ENCODE results near the gene KIF6. TPM values are rescaled to one million over a fixed set of nuclear protein-coding genes. Genes with fewer than 3 reads are reported as not detected.

KIF6 gene
- polyA plus RNA-seq, 2 of the 4 experiments (the other 2 are of a cell fraction), result 0.05 to 0.39 TPM

DNA sequence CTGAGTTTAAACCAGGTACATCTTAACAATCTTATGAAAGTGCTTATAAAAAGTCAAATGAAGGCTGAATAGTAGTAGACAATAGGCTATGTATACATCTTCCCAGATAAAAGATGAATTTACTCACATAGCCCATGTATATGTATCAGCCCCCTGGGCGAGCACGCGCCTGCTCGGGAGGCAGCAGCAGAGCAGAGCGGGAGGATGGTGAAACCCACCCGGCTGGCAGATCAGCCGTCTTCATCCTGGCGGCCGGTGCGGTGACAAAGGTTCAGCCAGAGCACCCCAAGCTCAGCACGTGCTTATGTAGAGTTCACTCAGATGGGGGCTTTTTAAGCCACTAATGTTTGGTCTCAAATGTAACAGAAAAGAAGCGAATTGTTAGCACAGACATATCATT is 184.8 kb downstream of the KIF6 start:
- ChIA-PET POLR2A (no interaction called here), CTCF (no interaction called here)
- H3K27ac ChIP-seq, result no peak overlapping the region
- DNase-seq (ENCODE audit: low read depth in 1 of 2, low spot score in 1 of 2) (no peak), ATAC-seq (no peak), FAIRE-seq (no peak)
- H3K4me3 ChIP-seq, result no peak overlapping the region
- H3K4me1 ChIP-seq, result no peaks in the 10 kb centered on the region
- H3K9me3 ChIP-seq, result no peaks in the 10 kb centered on the region
- 73% methylated on average over 12 of the region's 12 CpGs for WGBS (ENCODE audit: missing lambda C conversion rate)
- TF ChIP-seq, protein P1, sequence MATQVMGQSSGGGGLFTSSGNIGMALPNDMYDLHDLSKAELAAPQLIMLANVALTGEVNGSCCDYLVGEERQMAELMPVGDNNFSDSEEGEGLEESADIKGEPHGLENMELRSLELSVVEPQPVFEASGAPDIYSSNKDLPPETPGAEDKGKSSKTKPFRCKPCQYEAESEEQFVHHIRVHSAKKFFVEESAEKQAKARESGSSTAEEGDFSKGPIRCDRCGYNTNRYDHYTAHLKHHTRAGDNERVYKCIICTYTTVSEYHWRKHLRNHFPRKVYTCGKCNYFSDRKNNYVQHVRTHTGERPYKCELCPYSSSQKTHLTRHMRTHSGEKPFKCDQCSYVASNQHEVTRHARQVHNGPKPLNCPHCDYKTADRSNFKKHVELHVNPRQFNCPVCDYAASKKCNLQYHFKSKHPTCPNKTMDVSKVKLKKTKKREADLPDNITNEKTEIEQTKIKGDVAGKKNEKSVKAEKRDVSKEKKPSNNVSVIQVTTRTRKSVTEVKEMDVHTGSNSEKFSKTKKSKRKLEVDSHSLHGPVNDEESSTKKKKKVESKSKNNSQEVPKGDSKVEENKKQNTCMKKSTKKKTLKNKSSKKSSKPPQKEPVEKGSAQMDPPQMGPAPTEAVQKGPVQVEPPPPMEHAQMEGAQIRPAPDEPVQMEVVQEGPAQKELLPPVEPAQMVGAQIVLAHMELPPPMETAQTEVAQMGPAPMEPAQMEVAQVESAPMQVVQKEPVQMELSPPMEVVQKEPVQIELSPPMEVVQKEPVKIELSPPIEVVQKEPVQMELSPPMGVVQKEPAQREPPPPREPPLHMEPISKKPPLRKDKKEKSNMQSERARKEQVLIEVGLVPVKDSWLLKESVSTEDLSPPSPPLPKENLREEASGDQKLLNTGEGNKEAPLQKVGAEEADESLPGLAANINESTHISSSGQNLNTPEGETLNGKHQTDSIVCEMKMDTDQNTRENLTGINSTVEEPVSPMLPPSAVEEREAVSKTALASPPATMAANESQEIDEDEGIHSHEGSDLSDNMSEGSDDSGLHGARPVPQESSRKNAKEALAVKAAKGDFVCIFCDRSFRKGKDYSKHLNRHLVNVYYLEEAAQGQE (IDR thresholded peaks at IDR 0.05), result no peak
- TF ChIP-seq JUN (IDR thresholded peaks at IDR 0.05) (no peak), RARB (CRISPR knock-in tag; IDR thresholded peaks at IDR 0.05) (no peak), RCOR1 (IDR thresholded peaks at IDR 0.05; ENCODE audit: low read depth, low read length) (no peak), RFX5 (IDR thresholded peaks at IDR 0.05) (no peak), NFE2L2 (conservative IDR thresholded peaks at IDR 0.05; ENCODE audit: low read length) (no peak), FOSL2 (IDR thresholded peaks at IDR 0.05) (no peak), FOSL2 (CRISPR knock-in tag; IDR thresholded peaks at IDR 0.05) (no peak), TP53 (CRISPR knock-in tag; IDR thresholded peaks at IDR 0.05) (no peak), ZC3H11A (IDR thresholded peaks at IDR 0.05) (no peak), NPAS2 (CRISPR knock-in tag; IDR thresholded peaks at IDR 0.05; ENCODE audit: borderline replicate concordance) (no peak), HDAC2 (IDR thresholded peaks at IDR 0.05) (no peak), HOXB13 (CRISPR knock-in tag; IDR thresholded peaks at IDR 0.05; ENCODE audit: low read depth) (no peak), MAFK (IDR thresholded peaks at IDR 0.05; ENCODE audit: partially characterized antibody) (no peak), CEBPB (IDR thresholded peaks at IDR 0.05) (no peak)
- TF ChIP-seq, protein P2, sequence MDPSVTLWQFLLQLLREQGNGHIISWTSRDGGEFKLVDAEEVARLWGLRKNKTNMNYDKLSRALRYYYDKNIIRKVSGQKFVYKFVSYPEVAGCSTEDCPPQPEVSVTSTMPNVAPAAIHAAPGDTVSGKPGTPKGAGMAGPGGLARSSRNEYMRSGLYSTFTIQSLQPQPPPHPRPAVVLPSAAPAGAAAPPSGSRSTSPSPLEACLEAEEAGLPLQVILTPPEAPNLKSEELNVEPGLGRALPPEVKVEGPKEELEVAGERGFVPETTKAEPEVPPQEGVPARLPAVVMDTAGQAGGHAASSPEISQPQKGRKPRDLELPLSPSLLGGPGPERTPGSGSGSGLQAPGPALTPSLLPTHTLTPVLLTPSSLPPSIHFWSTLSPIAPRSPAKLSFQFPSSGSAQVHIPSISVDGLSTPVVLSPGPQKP (IDR thresholded peaks at IDR 0.05; ENCODE audit: low read depth, low read length), result no peak
- TF ChIP-seq, protein P3, sequence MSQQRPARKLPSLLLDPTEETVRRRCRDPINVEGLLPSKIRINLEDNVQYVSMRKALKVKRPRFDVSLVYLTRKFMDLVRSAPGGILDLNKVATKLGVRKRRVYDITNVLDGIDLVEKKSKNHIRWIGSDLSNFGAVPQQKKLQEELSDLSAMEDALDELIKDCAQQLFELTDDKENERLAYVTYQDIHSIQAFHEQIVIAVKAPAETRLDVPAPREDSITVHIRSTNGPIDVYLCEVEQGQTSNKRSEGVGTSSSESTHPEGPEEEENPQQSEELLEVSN (IDR thresholded peaks at IDR 0.05; ENCODE audit: borderline replicate concordance, low read depth), result no peak
- H3K4me2 ChIP-seq, result no peak overlapping the region

DNA sequence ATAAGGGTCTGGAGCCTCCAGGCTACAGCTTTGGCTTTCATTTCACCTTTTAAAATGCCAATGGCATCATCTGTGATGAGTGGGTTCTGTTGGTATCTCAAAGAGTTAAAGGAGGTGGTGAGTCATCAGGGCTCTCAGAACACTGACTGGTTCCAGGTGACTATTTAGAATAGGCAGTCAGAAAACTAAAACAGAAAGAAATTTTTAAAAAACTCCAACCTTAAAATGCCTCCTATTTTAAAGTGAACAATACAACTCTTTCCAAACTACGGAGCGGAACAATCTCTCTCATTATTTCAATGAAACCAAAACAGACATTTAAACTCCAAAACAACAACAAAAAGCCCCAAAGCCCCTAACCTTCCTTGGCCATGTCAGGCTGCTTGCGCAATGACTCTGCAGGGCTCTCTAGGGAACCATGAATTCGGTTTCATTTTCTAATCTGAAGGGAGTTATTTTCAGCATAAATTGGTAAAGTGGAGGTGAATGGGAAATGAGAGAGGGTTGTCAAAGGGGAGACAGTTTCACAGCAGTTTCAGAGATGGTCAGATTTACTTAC is 194.9 kb downstream of the KIF6 start:
- ATAC-seq (no peak), FAIRE-seq (no peak), DNase-seq (ENCODE audit: low read depth in 1 of 2, low spot score in 1 of 2) (no peak)
- TF ChIP-seq CHD4 (IDR thresholded peaks at IDR 0.05; ENCODE audit: borderline replicate concordance), result no peak
- TF ChIP-seq HEYL (CRISPR knock-in tag; IDR thresholded peaks at IDR 0.05), result no peak
- TF ChIP-seq, protein P4, sequence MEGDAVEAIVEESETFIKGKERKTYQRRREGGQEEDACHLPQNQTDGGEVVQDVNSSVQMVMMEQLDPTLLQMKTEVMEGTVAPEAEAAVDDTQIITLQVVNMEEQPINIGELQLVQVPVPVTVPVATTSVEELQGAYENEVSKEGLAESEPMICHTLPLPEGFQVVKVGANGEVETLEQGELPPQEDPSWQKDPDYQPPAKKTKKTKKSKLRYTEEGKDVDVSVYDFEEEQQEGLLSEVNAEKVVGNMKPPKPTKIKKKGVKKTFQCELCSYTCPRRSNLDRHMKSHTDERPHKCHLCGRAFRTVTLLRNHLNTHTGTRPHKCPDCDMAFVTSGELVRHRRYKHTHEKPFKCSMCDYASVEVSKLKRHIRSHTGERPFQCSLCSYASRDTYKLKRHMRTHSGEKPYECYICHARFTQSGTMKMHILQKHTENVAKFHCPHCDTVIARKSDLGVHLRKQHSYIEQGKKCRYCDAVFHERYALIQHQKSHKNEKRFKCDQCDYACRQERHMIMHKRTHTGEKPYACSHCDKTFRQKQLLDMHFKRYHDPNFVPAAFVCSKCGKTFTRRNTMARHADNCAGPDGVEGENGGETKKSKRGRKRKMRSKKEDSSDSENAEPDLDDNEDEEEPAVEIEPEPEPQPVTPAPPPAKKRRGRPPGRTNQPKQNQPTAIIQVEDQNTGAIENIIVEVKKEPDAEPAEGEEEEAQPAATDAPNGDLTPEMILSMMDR (IDR thresholded peaks at IDR 0.05), result no peak
- peak in 1 of 2 experiments; percentile 54; a peak in 2 of 4 replicates for TF ChIP-seq CEBPB (IDR thresholded peaks at IDR 0.05)
- no peak for TF ChIP-seq ZC3H11A (IDR thresholded peaks at IDR 0.05)
- TF ChIP-seq, protein P1 (IDR thresholded peaks at IDR 0.05), result no peak
- TF ChIP-seq FOSL2 (IDR thresholded peaks at IDR 0.05), result no peak
- TF ChIP-seq FOSL2 (CRISPR knock-in tag; IDR thresholded peaks at IDR 0.05), result peak; percentile 23; the same call in 1 of the 2 replicates
- no peak for TF ChIP-seq BHLHE40 (IDR thresholded peaks at IDR 0.05; ENCODE audit: low read depth, low read length)
- no peak for TF ChIP-seq KDM5A (IDR thresholded peaks at IDR 0.05)
- Histone ChIP-seq H3K27ac (no peak overlapping the region), H3K4me1 (no peaks in the 10 kb centered on the region), H3K9me3 (no peaks in the 10 kb centered on the region), H3K4me2 (no peak overlapping the region), H3K4me3 (no peak overlapping the region)
- WGBS (ENCODE audit: missing lambda C conversion rate), result 14% methylated on average over 4 of the region's 4 CpGs
- CTCF ChIA-PET, result no interaction called here
- POLR2A ChIA-PET, result no interaction called here

Data from A549 (cell line).